IPS DF 19.7 (cell line): Measurements from ENCODE around the gene EVI2B.
"Not testable (repeated sequence)": the region's sequence is repeated elsewhere in the genome, so short reads cannot be mapped to it uniquely, and the experiment has no call there.

ENCODE experiments used
- DNase-seq: peaks from one replicate; pipeline ENCODE4 v3.0.0-alpha.2; 2013; ENCODE audit warnings: low read depth, low spot score

Gene EVI2B

DNA sequence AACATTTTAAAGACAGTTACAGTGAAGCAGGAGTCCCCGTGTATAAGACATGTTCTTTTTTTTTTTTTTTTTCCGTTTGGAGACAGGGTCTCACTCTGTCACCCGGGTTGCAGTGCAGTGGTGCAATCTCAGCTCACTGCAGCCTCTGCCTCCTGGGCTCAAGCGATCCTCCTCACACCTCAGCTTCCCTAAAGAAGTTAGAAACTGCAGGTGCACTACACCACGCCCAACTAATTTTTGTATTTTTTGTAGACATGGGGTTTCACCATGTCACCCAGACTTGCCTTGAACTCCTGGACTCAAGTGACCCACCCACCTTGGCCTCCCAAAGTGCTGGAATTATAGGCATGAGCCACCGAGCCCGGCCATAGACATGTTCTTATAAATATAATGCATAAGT lies 3.0 kb downstream of the EVI2B start:
- DNase-seq, result no peak

GRCh38 chr17:31310260-31310659 lies 3.6 kb downstream of the EVI2B start:
- DNase-seq, result no peak

- DNase-seq, result no peak
Observed at GRCh38 chr17:31309556-31309955, 4.3 kb downstream of the EVI2B start.

GRCh38 chr17:31308372-31309334 lies 5.2 kb downstream of the EVI2B start:
- DNase-seq, result no peak

DNA sequence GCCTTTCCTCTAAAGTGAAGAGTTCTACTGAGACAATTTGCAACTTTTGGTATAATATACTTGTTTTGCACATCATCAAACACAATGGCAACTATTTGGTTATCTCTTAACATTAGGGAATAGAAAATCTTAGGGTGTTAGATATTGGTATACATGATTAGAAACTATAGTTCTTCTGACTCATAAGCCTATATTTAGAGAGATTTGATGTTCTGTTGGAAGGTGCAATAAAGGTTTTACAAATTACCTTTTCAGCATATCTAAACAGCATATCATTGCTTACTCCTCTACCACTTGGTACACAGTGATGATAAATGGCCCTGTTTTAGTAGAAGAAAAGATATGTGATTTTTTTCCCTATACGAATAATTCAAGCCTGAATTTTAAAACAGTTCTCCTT lies 6.2 kb downstream of the EVI2B start:
- DNase-seq, result no peak

DNA sequence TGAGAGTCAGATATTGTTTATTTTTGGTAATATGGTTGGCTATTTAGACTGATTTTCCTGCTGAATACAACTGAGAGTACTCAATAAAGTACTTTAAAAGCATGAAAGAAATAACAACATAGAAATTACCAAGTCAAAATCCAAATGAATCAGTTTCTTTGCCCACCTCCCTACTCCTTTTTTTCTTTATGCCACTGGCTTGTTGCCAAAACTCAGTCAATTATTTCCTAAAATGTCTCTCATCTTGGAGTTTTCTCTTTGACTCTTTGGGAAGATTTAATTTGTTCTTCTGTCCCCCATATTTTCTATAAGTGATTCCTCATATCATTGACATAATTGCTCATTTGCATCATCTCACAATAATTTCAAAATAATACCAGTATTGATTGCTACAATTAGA lies 14.2 kb downstream of the EVI2B start:
- no peak for DNase-seq

- DNase-seq, result no peak
Observed at GRCh38 chr17:31297090-31297489, 16.8 kb downstream of the EVI2B start, which contains the start of gene OMG. TSS of gene OMG (minus strand) at chr17:31297239. CDS start at chr17:31296331, 908 bp downstream.

- no peak for DNase-seq
Observed at GRCh38 chr17:31296142-31296541, 17.7 kb downstream of the EVI2B start.

- no peak for DNase-seq
Observed at GRCh38 chr17:31295489-31295871, 18.4 kb downstream of the EVI2B start.

- no peak for DNase-seq
Observed at GRCh38 chr17:31294820-31295488, 18.9 kb downstream of the EVI2B start.

GRCh38 chr17:31294231-31294630 lies 19.6 kb downstream of the EVI2B start:
- no peak for DNase-seq

- no peak for DNase-seq
Observed at GRCh38 chr17:31293581-31293980, 20.3 kb downstream of the EVI2B start.

- no peak for DNase-seq
Observed at GRCh38 chr17:31291820-31292219, 22.0 kb downstream of the EVI2B start.

GRCh38 chr17:31289790-31290189 lies 24.1 kb downstream of the EVI2B start:
- no peak for DNase-seq

GRCh38 chr17:31287932-31288331 lies 25.9 kb downstream of the EVI2B start:
- DNase-seq, result not testable (repeated sequence)

- DNase-seq, result no peak
Observed at GRCh38 chr17:31286587-31286986, 27.3 kb downstream of the EVI2B start.

GRCh38 chr17:31283841-31284240 lies 30.0 kb downstream of the EVI2B start:
- DNase-seq, result no peak

DNA sequence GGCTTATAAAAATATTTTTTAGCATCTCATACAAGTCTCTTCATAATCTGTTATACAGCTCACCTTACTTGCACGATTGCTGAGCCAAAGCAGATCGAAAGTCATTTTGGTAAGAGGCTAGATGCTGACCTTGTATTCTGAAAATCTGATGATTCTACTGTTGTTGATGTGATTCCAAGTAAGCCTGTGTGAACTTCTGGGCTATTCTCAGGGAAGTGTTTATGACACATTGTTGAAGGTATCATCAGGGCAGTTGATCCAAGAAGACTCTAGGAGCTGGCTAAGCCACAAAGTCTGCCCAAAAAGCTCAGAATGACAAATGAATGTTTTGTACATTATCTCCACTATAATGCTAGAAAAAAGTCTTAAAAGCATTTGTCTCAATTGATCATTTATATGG lies 32.8 kb downstream of the EVI2B start:
- DNase-seq, result no peak

DNA sequence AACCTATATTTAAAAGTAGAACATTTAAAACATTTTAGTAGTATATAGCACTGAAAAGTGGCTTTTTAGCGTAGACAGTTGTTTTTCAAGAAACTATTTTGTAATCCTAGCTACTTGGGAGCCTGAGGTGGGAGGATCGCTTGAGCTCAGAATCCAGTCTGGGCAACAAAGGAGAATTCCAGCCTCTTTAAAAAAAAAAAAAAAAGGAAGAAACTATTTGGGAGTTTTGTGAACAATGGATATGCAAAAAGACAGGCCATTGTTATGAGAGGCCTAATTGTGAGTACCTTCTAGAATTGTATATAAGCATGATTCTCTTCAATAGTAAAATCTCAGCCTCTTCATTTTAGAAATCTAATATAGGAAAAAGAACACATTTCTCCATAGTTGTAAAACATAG lies 34.5 kb downstream of the EVI2B start:
- no peak for DNase-seq

DNA sequence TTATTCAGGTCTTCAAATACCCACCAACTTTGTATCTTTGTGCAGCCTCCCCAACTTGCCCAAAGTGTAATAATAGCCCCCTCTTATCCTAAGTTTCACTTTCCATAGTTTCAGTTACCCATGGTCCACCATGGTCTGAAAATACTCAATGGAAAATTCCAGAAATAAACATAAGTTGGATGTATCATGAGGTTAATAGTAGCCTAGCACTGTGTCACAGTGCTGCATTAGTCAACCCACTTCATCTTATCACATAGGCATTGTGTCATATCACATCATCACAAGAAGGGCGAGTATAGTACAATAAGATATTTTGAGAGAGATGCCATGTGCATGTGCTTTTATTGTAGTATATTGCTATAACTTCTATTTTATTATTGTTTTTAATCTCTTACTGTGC lies 38.7 kb downstream of the EVI2B start:
- DNase-seq, result no peak

GRCh38 chr17:31274252-31274651 lies 39.6 kb downstream of the EVI2B start:
- DNase-seq, result no peak

GRCh38 chr17:31273516-31273915 lies 40.3 kb downstream of the EVI2B start:
- DNase-seq, result no peak

DNA sequence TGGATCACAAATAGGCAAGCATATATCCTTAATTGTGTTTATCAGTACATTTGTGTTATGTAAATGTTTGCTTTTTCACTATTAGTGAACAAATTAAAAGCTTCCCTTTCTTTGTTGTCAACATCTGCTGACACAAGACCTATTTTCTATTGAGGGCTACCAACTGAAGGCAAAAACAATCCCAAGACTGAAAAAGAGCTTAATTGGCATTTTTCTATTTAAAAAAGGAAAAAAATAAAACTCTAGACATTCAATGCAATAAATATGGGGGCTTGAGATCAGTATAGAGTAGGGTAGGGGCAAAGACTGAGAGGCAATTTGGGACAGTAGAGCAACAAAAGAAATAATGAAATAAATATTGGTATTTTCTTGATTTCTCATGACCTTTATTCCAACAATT lies 41.1 kb downstream of the EVI2B start:
- DNase-seq, result no peak
